HCT116 (cell line): Measurements from ENCODE around the gene DNM3.

Experiments
- ATF3 ChIP-seq: IDR thresholded peaks from 2 replicates; pipeline ENCODE4 v1.6.1; 2012
- CTCF ChIP-seq, 3 experiments: fragments of 200-600 bp in 1 of 3; sonication (generic) in 1 of 3; IDR thresholded peaks in 2 of 3; conservative IDR thresholded peaks in 1 of 3; 2 replicates each; pipeline ENCODE4 v1.5.1; 2012 to 2017; ENCODE audit warnings: low read depth in 2 of 3, low read length in 2 of 3, antibody characterized with exemption in 1 of 3, borderline replicate concordance in 1 of 3, control low read depth in 1 of 3, mild to moderate bottlenecking in 1 of 3, mixed read lengths in 1 of 3, mixed run types in 1 of 3, moderate library complexity in 1 of 3; ENCODE audit not compliant: insufficient read depth in 1 of 3
- ELF1 ChIP-seq: IDR thresholded peaks from 2 replicates; pipeline ENCODE4 v1.6.1; 2012; ENCODE audit warnings: low read depth, borderline replicate concordance
- EZH2 ChIP-seq: fragments of 200-600 bp; sonication (generic); IDR thresholded peaks from 2 replicates; pipeline ENCODE4 v1.6.1; 2017; ENCODE audit warnings: antibody characterized with exemption, mixed run types
- EZH2phosphoT487 ChIP-seq: fragments of 200-600 bp; IDR thresholded peaks from 2 replicates; pipeline ENCODE4 v1.6.1; 2018; ENCODE audit warnings: antibody characterized with exemption, borderline replicate concordance
- JUND ChIP-seq: IDR thresholded peaks from 2 replicates; pipeline ENCODE4 v1.6.1; 2012
- MAX ChIP-seq: IDR thresholded peaks from 2 replicates; pipeline ENCODE4 v1.6.1; 2012
- POLR2A ChIP-seq: IDR thresholded peaks from 2 replicates; pipeline ENCODE4 v1.7.0; 2011; ENCODE audit warnings: borderline replicate concordance; ENCODE audit not compliant: insufficient read depth, insufficient read length; ENCODE audit errors: extremely low read depth
- POLR2AphosphoS5 ChIP-seq: IDR thresholded peaks from 2 replicates; pipeline ENCODE4 v1.6.1; 2011; ENCODE audit warnings: mild to moderate bottlenecking, low read depth, low read length, moderate library complexity
- RAD21 ChIP-seq: IDR thresholded peaks from 2 replicates; pipeline ENCODE4 v1.6.1; 2012; ENCODE audit warnings: low read depth, mild to moderate bottlenecking
- REST ChIP-seq: IDR thresholded peaks from 2 replicates; pipeline ENCODE4 v1.6.1; 2012; ENCODE audit warnings: low read depth
- SIN3A ChIP-seq: IDR thresholded peaks from 2 replicates; pipeline ENCODE4 v1.6.1; 2012; ENCODE audit warnings: low read depth
- YY1 ChIP-seq: IDR thresholded peaks from 2 replicates; pipeline ENCODE4 v1.6.1; 2011; ENCODE audit warnings: low read length, low read depth, moderate library complexity, mild to moderate bottlenecking; ENCODE audit not compliant: insufficient replicate concordance; ENCODE audit errors: extremely low read depth

- TF ChIP-seq EZH2 (no peak), POLR2A (no peak), MAX (no peak), POLR2AphosphoS5 (no peak), ELF1 (no peak), RAD21 (no peak), CTCF (IDR thresholded peaks at IDR 0.05 in 2 of 3, conservative IDR thresholded peaks at IDR 0.05 in 1 of 3; ENCODE audit: borderline replicate concordance in 1 of 3, insufficient read depth in 1 of 3, low read depth in 2 of 3, low read length in 2 of 3) (no peak), ATF3 (no peak), REST (no peak), SIN3A (no peak), JUND (no peak), YY1 (no peak), EZH2phosphoT487 (no peak)
Measured at GRCh38 chr1:171949316-171949715, 108.0 kb downstream of the DNM3 start.
